K562 (cell line): Measurements from ENCODE around the gene UMAD1. TPM values are rescaled to one million over a fixed set of nuclear protein-coding genes. Genes with fewer than 3 reads are reported as not detected.
A peak's percentile ranks its signal among the peaks of the same experiment; 100 is the strongest.

Source experiments
- ARID1B ChIP-seq: fragments of 450-650 bp; IDR thresholded peaks from 2 replicates; pipeline ENCODE4 v1.6.1; 2016; ENCODE audit warnings: antibody characterized with exemption, mild to moderate bottlenecking, inconsistent platforms
- CTBP1 ChIP-seq: fragments of 450-650 bp; IDR thresholded peaks from 2 replicates; pipeline ENCODE4 v1.6.1; 2016; ENCODE audit warnings: borderline replicate concordance
- DPF2 ChIP-seq: fragments of 450-650 bp; IDR thresholded peaks from 2 replicates; pipeline ENCODE4 v1.6.1; 2016
- ERF ChIP-seq: fragments of 450-650 bp; formaldehyde crosslinking; IDR thresholded peaks from 2 replicates; pipeline ENCODE4 v1.4.0; 2020; ENCODE audit warnings: mild to moderate bottlenecking, mixed read lengths
- HSF4 ChIP-seq: fragments of 250-450 bp; sonication (Bioruptor Pico); IDR thresholded peaks from 2 replicates; pipeline ENCODE4 v2.1.2; 2022; ENCODE audit warnings: mild to moderate bottlenecking, moderate library complexity, borderline replicate concordance
- JUN ChIP-seq, 2 experiments: sonication (generic) in 1 of 2; formaldehyde crosslinking in 1 of 2; IDR thresholded peaks; 2 replicates each; pipeline versions ENCODE4 v1.6.1 to v1.8.0; 2012 to 2022; ENCODE audit warnings: borderline replicate concordance in 2 of 2, mild to moderate bottlenecking in 2 of 2, improper control_type of control experiment in 1 of 2, low read depth in 1 of 2, low read length in 1 of 2, missing genetic modification reagents in 1 of 2
- PTBP1 ChIP-seq: fragments of 200-400 bp; formaldehyde crosslinking; IDR thresholded peaks from 2 replicates; pipeline ENCODE4 v1.6.1; 2017; ENCODE audit warnings: low read depth, low read length
- RBM39 ChIP-seq: fragments of 200-400 bp; formaldehyde crosslinking; optimal IDR thresholded peaks from 2 replicates; pipeline ENCODE3; 2018; ENCODE audit warnings: low read depth, low read length
- ZNF133 ChIP-seq: fragments of 250-450 bp; sonication (Bioruptor Pico); IDR thresholded peaks from 2 replicates; pipeline ENCODE4 v1.4.0; 2020; ENCODE audit warnings: mild to moderate bottlenecking
- ZNF175 ChIP-seq: fragments of 200-800 bp; sonication (Bioruptor generic); IDR thresholded peaks from 2 replicates; pipeline ENCODE4 v1.6.1; 2016; ENCODE audit warnings: low read depth, mild to moderate bottlenecking, missing genetic modification characterization, missing compliant biosample characterization
- ZNF41 ChIP-seq: fragments of 250-450 bp; sonication (Bioruptor Pico); conservative IDR thresholded peaks from 2 replicates; pipeline ENCODE4 v1.4.0; 2020; ENCODE audit warnings: mild to moderate bottlenecking
- ZNF780A ChIP-seq: fragments of 250-450 bp; sonication (Bioruptor Pico); IDR thresholded peaks from 2 replicates; pipeline ENCODE4 v1.5.0; 2021; ENCODE audit warnings: mild to moderate bottlenecking
- polyA plus RNA-seq, 8 experiments: library from polyadenylated mRNA; depleted of rRNA in 4 of 8; stranded (reverse) in 5 of 8; unstranded in 3 of 8; fragments of >200 nt; fragmentation: Nextera tagmentation in 2 of 8; fragmentation: Illumina TruSeq in 1 of 8; extraction: Ambion mirVana in 2 of 8; extraction: Trizol in 1 of 8; gene quantifications; 2 replicates each; pipeline versions ENCODE4 v1.2.1 to v1.2.3, GENCODE V29; 2011 to 2014; ENCODE audit warnings: inconsistent platforms in 1 of 8, missing spikeins in 1 of 8
- total RNA-seq, 7 experiments: library from RNA; depleted of rRNA in 6 of 7; stranded (reverse); fragments of >200 nt in 6 of 7; fragmentation: Illumina TruSeq in 2 of 7; extraction: Trizol in 2 of 7; gene quantifications; 2 replicates each; pipeline versions ENCODE4 v1.2.1 to v1.2.3, GENCODE V29; 2011 to 2021; ENCODE audit warnings: low replicate concordance in 1 of 7
- TF ChIP-seq, protein P1 (sequence below): fragments of 450-650 bp; IDR thresholded peaks from 2 replicates; pipeline ENCODE4 v1.6.1; 2016; ENCODE audit warnings: mild to moderate bottlenecking
- TF ChIP-seq, protein P2 (sequence below): fragments of 250-450 bp; sonication (Bioruptor Pico); IDR thresholded peaks from 2 replicates; pipeline ENCODE4 v1.8.0; 2021; ENCODE audit warnings: moderate library complexity, mild to moderate bottlenecking, inconsistent platforms
- TF ChIP-seq, protein P3 (sequence below): sonication (generic); formaldehyde crosslinking; IDR thresholded peaks from 2 replicates; pipeline ENCODE4 v1.8.1; 2023; ENCODE audit warnings: mild to moderate bottlenecking, missing genetic modification reagents
- TF ChIP-seq, protein P4 (sequence below): fragments of 450-650 bp; IDR thresholded peaks from 2 replicates; pipeline ENCODE4 v1.6.1; 2016; ENCODE audit warnings: antibody characterized with exemption
- TF ChIP-seq, protein P5 (sequence below): fragments of 450-650 bp; IDR thresholded peaks from 2 replicates; pipeline ENCODE4 v1.6.1; 2016

UMAD1 gene
- total and polyA plus RNA-seq, 9 of the 15 experiments (the other 6 are each of a cell fraction or from before 2014, with no cell fraction given) = 9.0 to 26.7 (median 13.3) TPM

DNA sequence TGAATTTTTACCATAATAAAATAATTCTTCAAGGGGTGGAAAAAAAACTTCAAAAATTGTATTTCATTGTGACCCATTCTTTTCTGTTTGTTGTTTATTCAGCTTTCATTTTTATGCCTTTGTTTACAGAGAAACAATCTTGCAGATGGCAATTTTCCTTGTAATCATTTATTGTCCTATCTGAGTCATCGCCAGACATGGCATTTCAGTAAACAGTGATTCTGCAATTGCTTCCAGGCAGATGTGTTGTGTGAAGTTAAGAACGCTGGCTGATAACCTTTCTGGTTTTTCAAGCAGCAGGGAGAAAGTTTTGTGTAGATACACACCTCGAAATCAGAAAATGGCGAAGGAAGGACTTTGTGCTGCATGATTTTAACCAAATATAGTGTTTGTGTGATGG, 158.6 kb downstream of the UMAD1 start (continued):
- TF ChIP-seq, protein P1, sequence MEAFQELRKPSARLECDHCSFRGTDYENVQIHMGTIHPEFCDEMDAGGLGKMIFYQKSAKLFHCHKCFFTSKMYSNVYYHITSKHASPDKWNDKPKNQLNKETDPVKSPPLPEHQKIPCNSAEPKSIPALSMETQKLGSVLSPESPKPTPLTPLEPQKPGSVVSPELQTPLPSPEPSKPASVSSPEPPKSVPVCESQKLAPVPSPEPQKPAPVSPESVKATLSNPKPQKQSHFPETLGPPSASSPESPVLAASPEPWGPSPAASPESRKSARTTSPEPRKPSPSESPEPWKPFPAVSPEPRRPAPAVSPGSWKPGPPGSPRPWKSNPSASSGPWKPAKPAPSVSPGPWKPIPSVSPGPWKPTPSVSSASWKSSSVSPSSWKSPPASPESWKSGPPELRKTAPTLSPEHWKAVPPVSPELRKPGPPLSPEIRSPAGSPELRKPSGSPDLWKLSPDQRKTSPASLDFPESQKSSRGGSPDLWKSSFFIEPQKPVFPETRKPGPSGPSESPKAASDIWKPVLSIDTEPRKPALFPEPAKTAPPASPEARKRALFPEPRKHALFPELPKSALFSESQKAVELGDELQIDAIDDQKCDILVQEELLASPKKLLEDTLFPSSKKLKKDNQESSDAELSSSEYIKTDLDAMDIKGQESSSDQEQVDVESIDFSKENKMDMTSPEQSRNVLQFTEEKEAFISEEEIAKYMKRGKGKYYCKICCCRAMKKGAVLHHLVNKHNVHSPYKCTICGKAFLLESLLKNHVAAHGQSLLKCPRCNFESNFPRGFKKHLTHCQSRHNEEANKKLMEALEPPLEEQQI = no peak
- TF ChIP-seq ZNF175 (CRISPR knock-in tag) (no peak), ERF (CRISPR knock-in tag) (no peak), CTBP1 (no peak), ZNF41 (CRISPR knock-in tag) (no peak), ZNF780A (CRISPR knock-in tag) (no peak), ZNF133 (CRISPR knock-in tag) (no peak), JUN (IDR thresholded peaks at IDR 0.05; ENCODE audit: borderline replicate concordance, low read depth, low read length) (no peak), JUN (CRISPR knock-in tag; IDR thresholded peaks at IDR 0.05; ENCODE audit: borderline replicate concordance) (no peak), DPF2 (peak; percentile 32; the same call in 1 of the 2 replicates), RBM39 (no peak), PTBP1 (no peak), ARID1B (peak; percentile 72), HSF4 (no peak)
- TF ChIP-seq, protein P2, sequence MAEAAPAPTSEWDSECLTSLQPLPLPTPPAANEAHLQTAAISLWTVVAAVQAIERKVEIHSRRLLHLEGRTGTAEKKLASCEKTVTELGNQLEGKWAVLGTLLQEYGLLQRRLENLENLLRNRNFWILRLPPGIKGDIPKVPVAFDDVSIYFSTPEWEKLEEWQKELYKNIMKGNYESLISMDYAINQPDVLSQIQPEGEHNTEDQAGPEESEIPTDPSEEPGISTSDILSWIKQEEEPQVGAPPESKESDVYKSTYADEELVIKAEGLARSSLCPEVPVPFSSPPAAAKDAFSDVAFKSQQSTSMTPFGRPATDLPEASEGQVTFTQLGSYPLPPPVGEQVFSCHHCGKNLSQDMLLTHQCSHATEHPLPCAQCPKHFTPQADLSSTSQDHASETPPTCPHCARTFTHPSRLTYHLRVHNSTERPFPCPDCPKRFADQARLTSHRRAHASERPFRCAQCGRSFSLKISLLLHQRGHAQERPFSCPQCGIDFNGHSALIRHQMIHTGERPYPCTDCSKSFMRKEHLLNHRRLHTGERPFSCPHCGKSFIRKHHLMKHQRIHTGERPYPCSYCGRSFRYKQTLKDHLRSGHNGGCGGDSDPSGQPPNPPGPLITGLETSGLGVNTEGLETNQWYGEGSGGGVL (CRISPR knock-in tag) = no peak
- TF ChIP-seq, protein P3, sequence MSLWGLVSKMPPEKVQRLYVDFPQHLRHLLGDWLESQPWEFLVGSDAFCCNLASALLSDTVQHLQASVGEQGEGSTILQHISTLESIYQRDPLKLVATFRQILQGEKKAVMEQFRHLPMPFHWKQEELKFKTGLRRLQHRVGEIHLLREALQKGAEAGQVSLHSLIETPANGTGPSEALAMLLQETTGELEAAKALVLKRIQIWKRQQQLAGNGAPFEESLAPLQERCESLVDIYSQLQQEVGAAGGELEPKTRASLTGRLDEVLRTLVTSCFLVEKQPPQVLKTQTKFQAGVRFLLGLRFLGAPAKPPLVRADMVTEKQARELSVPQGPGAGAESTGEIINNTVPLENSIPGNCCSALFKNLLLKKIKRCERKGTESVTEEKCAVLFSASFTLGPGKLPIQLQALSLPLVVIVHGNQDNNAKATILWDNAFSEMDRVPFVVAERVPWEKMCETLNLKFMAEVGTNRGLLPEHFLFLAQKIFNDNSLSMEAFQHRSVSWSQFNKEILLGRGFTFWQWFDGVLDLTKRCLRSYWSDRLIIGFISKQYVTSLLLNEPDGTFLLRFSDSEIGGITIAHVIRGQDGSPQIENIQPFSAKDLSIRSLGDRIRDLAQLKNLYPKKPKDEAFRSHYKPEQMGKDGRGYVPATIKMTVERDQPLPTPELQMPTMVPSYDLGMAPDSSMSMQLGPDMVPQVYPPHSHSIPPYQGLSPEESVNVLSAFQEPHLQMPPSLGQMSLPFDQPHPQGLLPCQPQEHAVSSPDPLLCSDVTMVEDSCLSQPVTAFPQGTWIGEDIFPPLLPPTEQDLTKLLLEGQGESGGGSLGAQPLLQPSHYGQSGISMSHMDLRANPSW (CRISPR knock-in tag) = no peak
- TF ChIP-seq, protein P4, sequence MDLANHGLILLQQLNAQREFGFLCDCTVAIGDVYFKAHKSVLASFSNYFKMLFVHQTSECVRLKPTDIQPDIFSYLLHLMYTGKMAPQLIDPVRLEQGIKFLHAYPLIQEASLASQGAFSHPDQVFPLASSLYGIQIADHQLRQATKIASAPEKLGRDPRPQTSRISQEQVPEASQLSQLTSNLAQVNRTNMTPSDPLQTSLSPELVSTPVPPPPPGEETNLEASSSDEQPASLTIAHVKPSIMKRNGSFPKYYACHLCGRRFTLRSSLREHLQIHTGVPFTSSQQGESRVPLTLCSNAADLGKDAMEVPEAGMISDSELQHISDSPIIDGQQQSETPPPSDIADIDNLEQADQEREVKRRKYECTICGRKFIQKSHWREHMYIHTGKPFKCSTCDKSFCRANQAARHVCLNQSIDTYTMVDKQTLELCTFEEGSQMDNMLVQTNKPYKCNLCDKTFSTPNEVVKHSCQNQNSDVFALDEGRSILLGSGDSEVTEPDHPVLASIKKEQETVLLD = no peak
- TF ChIP-seq, protein P5, sequence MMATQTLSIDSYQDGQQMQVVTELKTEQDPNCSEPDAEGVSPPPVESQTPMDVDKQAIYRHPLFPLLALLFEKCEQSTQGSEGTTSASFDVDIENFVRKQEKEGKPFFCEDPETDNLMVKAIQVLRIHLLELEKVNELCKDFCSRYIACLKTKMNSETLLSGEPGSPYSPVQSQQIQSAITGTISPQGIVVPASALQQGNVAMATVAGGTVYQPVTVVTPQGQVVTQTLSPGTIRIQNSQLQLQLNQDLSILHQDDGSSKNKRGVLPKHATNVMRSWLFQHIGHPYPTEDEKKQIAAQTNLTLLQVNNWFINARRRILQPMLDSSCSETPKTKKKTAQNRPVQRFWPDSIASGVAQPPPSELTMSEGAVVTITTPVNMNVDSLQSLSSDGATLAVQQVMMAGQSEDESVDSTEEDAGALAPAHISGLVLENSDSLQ = no peak
